GM20000 (cell line): ENCODE measurements around the gene SLC38A10.

Experiments
- DNase-seq: peaks from one replicate; pipeline ENCODE4 v3.0.0; 2012; ENCODE audit warnings: low spot score
- CTCF ChIP-seq: IDR thresholded peaks from 2 replicates; pipeline ENCODE4 v1.5.1; 2012; ENCODE audit warnings: mild to moderate bottlenecking, control low read depth; ENCODE audit errors: extremely low read depth, missing control alignments

The SLC38A10 gene

GRCh38 chr17:81314398-81315081, 19.4 kb upstream of the SLC38A10 start:
- no peak for DNase-seq
- no peak for TF ChIP-seq CTCF

- no peak for DNase-seq
- TF ChIP-seq CTCF = no peak
Measured at GRCh38 chr17:81313776-81314397, 18.8 kb upstream of the SLC38A10 start.

- no peak for DNase-seq
- TF ChIP-seq CTCF = no peak
Measured at GRCh38 chr17:81312624-81313325, 17.7 kb upstream of the SLC38A10 start.

- TF ChIP-seq CTCF = no peak
Measured at GRCh38 chr17:81311946-81312345, 16.8 kb upstream of the SLC38A10 start.

GRCh38 chr17:81310949-81311550, 15.9 kb upstream of the SLC38A10 start:
- DNase-seq = no peak

More at GRCh38 chr17:81311946-81312345, 16.8 kb upstream of the SLC38A10 start:
- DNase-seq = no peak

GRCh38 chr17:81309859-81310839, 15.0 kb upstream of the SLC38A10 start:
- DNase-seq = no peak
- TF ChIP-seq CTCF = no peak

More at GRCh38 chr17:81310949-81311550, 15.9 kb upstream of the SLC38A10 start:
- TF ChIP-seq CTCF = no peak
